SK-N-SH treated with all-trans-retinoic acid at 6 μM for 48 hours (cell line): ENCODE data around the gene LY9.
"Not testable (repeated sequence)": the region's sequence is repeated elsewhere in the genome, so short reads cannot be mapped to it uniquely, and the experiment has no call there.

Experiments used
- ATAC-seq: fragments of 200-7000 bp; cut with Tn5 transposase; 3 replicates; pipeline ENCODE4 v1.9.1; 2020; ENCODE audit warnings: mild to moderate bottlenecking, moderate library complexity
- ARNTL ChIP-seq: fragments of 450-650 bp; formaldehyde crosslinking; IDR thresholded peaks from 2 replicates; pipeline ENCODE4 v1.5.0; 2020; ENCODE audit warnings: low read depth, mild to moderate bottlenecking, moderate library complexity, borderline replicate concordance
- BACH2 ChIP-seq: fragments of 250-450 bp; sonication (Bioruptor Pico); IDR thresholded peaks from 2 replicates; pipeline ENCODE4 v1.9.0; 2021; ENCODE audit warnings: mild to moderate bottlenecking, borderline replicate concordance
- CREB5 ChIP-seq: fragments of 250-450 bp; sonication (Bioruptor Pico); IDR thresholded peaks from 2 replicates; pipeline ENCODE4 v1.5.1; 2020; ENCODE audit warnings: low read depth, mild to moderate bottlenecking, moderate library complexity
- CSDC2 ChIP-seq: fragments of 250-450 bp; sonication (Bioruptor Pico); IDR thresholded peaks from 2 replicates; pipeline ENCODE4 v1.5.0; 2020; ENCODE audit warnings: mild to moderate bottlenecking, moderate library complexity
- CSRNP3 ChIP-seq: fragments of 250-450 bp; sonication (Bioruptor Pico); IDR thresholded peaks from 2 replicates; pipeline ENCODE4 v1.5.1; 2021; ENCODE audit warnings: mild to moderate bottlenecking, moderate library complexity
- ESRRG ChIP-seq: fragments of 250-450 bp; sonication (Bioruptor Pico); IDR thresholded peaks from 2 replicates; pipeline ENCODE4 v1.6.1; 2021; ENCODE audit warnings: mild to moderate bottlenecking
- GLIS3 ChIP-seq: fragments of 250-450 bp; sonication (Bioruptor Pico); IDR thresholded peaks from 2 replicates; pipeline ENCODE4 v1.5.0; 2020; ENCODE audit warnings: mild to moderate bottlenecking, moderate library complexity
- ISL1 ChIP-seq: fragments of 250-450 bp; sonication (Bioruptor Pico); IDR thresholded peaks from 2 replicates; pipeline ENCODE4 v2.1.2; 2022; ENCODE audit warnings: mild to moderate bottlenecking, moderate library complexity
- OSR1 ChIP-seq: fragments of 250-450 bp; sonication (Bioruptor Pico); IDR thresholded peaks from 2 replicates; pipeline ENCODE4 v1.8.0; 2022; ENCODE audit warnings: moderate library complexity, mild to moderate bottlenecking, inconsistent platforms
- PATZ1 ChIP-seq: fragments of 250-450 bp; sonication (Bioruptor Pico); IDR thresholded peaks from 2 replicates; pipeline ENCODE4 v1.8.0; 2020; ENCODE audit warnings: mild to moderate bottlenecking, moderate library complexity, borderline replicate concordance
- POU6F1 ChIP-seq: fragments of 250-450 bp; sonication (Bioruptor Pico); IDR thresholded peaks from 2 replicates; pipeline ENCODE4 v1.8.0; 2021; ENCODE audit warnings: low read depth, mild to moderate bottlenecking, moderate library complexity, borderline replicate concordance
- PPARA ChIP-seq: fragments of 250-450 bp; sonication (Bioruptor Pico); IDR thresholded peaks from 2 replicates; pipeline ENCODE4 v1.5.0; 2020; ENCODE audit warnings: mild to moderate bottlenecking, borderline replicate concordance
- RARB ChIP-seq: fragments of 250-450 bp; sonication (Bioruptor Pico); IDR thresholded peaks from 2 replicates; pipeline ENCODE4 v1.8.0; 2021; ENCODE audit warnings: mild to moderate bottlenecking, moderate library complexity
- SNAI2 ChIP-seq: fragments of 250-450 bp; sonication (Bioruptor Pico); IDR thresholded peaks from 2 replicates; pipeline ENCODE4 v1.5.0; 2020; ENCODE audit warnings: mild to moderate bottlenecking, moderate library complexity
- TCF4 ChIP-seq: fragments of 250-450 bp; sonication (Bioruptor Pico); IDR thresholded peaks from 2 replicates; pipeline ENCODE4 v1.8.0; 2021; ENCODE audit warnings: mild to moderate bottlenecking, moderate library complexity, borderline replicate concordance
- TOX ChIP-seq: fragments of 250-450 bp; sonication (Bioruptor Pico); IDR thresholded peaks from 2 replicates; pipeline ENCODE4 v1.8.0; 2021; ENCODE audit warnings: mild to moderate bottlenecking, moderate library complexity, borderline replicate concordance
- TSHZ2 ChIP-seq: fragments of 250-450 bp; sonication (Bioruptor Pico); IDR thresholded peaks from 2 replicates; pipeline ENCODE4 v1.5.0; 2020; ENCODE audit warnings: mild to moderate bottlenecking, moderate library complexity
- ZC3H10 ChIP-seq: fragments of 250-450 bp; sonication (Bioruptor Pico); IDR thresholded peaks from 2 replicates; pipeline ENCODE4 v1.5.1; 2021; ENCODE audit warnings: mild to moderate bottlenecking, moderate library complexity
- ZFP3 ChIP-seq: fragments of 250-450 bp; sonication (Bioruptor Pico); IDR thresholded peaks from 2 replicates; pipeline ENCODE4 v1.5.0; 2020; ENCODE audit warnings: mild to moderate bottlenecking, moderate library complexity
- ZFP30 ChIP-seq: fragments of 450-650 bp; formaldehyde crosslinking; IDR thresholded peaks from 2 replicates; pipeline ENCODE4 v1.5.0; 2022; ENCODE audit warnings: mild to moderate bottlenecking, moderate library complexity
- ZNF565 ChIP-seq: fragments of 450-650 bp; formaldehyde crosslinking; conservative IDR thresholded peaks from 2 replicates; pipeline ENCODE4 v1.5.0; 2020; ENCODE audit warnings: low read depth, mild to moderate bottlenecking, moderate library complexity
- ZNF70 ChIP-seq: fragments of 450-650 bp; formaldehyde crosslinking; IDR thresholded peaks from 2 replicates; pipeline ENCODE4 v1.5.0; 2020; ENCODE audit warnings: mild to moderate bottlenecking, moderate library complexity
- ZNF8 ChIP-seq: fragments of 450-650 bp; formaldehyde crosslinking; IDR thresholded peaks from 2 replicates; pipeline ENCODE4 v1.5.0; 2020; ENCODE audit warnings: mild to moderate bottlenecking, moderate library complexity

Gene LY9

GRCh38 chr1:160866001-160866694 lies 70.2 kb downstream of the LY9 start (continued):
- no peak for TF ChIP-seq PATZ1 (CRISPR knock-in tag)

- TF ChIP-seq CREB5 (CRISPR knock-in tag) (no peak), ZNF70 (no peak), SNAI2 (CRISPR knock-in tag) (no peak), ESRRG (CRISPR knock-in tag) (no peak), CSDC2 (no peak), RARB (no peak), ZC3H10 (CRISPR knock-in tag) (no peak), ZNF565 (CRISPR knock-in tag) (no peak), ZFP3 (CRISPR knock-in tag) (no peak), PPARA (CRISPR knock-in tag) (no peak), TCF4 (CRISPR knock-in tag) (no peak), ISL1 (CRISPR knock-in tag) (no peak), ZNF8 (CRISPR knock-in tag) (no peak), BACH2 (no peak), ARNTL (CRISPR knock-in tag) (no peak), CSRNP3 (CRISPR knock-in tag) (no peak), TSHZ2 (CRISPR knock-in tag) (no peak)
- ATAC-seq = no peak
These were observed 70.8 kb downstream of the LY9 start for GRCh38 chr1:160866695-160867260.

- ATAC-seq = not testable (repeated sequence)
These were observed 71.7 kb downstream of the LY9 start for GRCh38 chr1:160867651-160868050.

- no peak for ATAC-seq
- TF ChIP-seq ZNF8 (CRISPR knock-in tag) = no peak
- TF ChIP-seq RARB = no peak
- no peak for TF ChIP-seq TOX
- TF ChIP-seq CSRNP3 (CRISPR knock-in tag) = no peak
- no peak for TF ChIP-seq PPARA (CRISPR knock-in tag)
- no peak for TF ChIP-seq ARNTL (CRISPR knock-in tag)
- no peak for TF ChIP-seq BACH2
- TF ChIP-seq CSDC2 = no peak
- no peak for TF ChIP-seq GLIS3
- TF ChIP-seq ZFP30 (CRISPR knock-in tag) = no peak
- TF ChIP-seq ZFP3 (CRISPR knock-in tag) = no peak
- no peak for TF ChIP-seq PATZ1 (CRISPR knock-in tag)
- no peak for TF ChIP-seq ESRRG (CRISPR knock-in tag)
- no peak for TF ChIP-seq ZNF70
- TF ChIP-seq OSR1 = no peak
- no peak for TF ChIP-seq ISL1 (CRISPR knock-in tag)
- TF ChIP-seq POU6F1 (CRISPR knock-in tag) = no peak
- no peak for TF ChIP-seq ZNF565 (CRISPR knock-in tag)
These were observed 72.2 kb downstream of the LY9 start for GRCh38 chr1:160868141-160868540.
